GM20431 (cell line): ENCODE results near the gene POLR2A.

Experiments
- in situ Hi-C: fragments of 300-500 bp; cut with MseI, MboI; formaldehyde crosslinking; loops from one replicate; pipeline ENCODE4 v1.15.0; 2020; ENCODE audit warnings: low sequenced_read_pairs; ENCODE audit not compliant: unreplicated experiment

POLR2A gene

GRCh38 chr17:7484067-7484918 is at the start of gene POLR2A:
Gene POLR2A, plus strand, starts transcription at chr17:7484366.
- in situ Hi-C loops, result no loop called here

GRCh38 chr17:7435676-7436555 is 48.2 kb upstream of the POLR2A start:
- in situ Hi-C loops, result no loop called here

GRCh38 chr17:7436556-7437368 is 47.4 kb upstream of the POLR2A start:
- in situ Hi-C loops, result no loop called here

- in situ Hi-C loops, result no loop called here
Observed at GRCh38 chr17:7437369-7437863, 46.8 kb upstream of the POLR2A start.

GRCh38 chr17:7437950-7438614 is 46.1 kb upstream of the POLR2A start:
- in situ Hi-C loops, result no loop called here

- in situ Hi-C loops, result no loop called here
Observed at GRCh38 chr17:7438656-7439460, 45.3 kb upstream of the POLR2A start.

GRCh38 chr17:7439462-7440112 is 44.6 kb upstream of the POLR2A start, which contains the start of gene FGF11:
Gene FGF11, plus strand, starts transcription at chr17:7439512. Its CDS starts 109 bp downstream, at chr17:7439621.
- in situ Hi-C loops, result no loop called here

GRCh38 chr17:7440113-7440833 is 43.9 kb upstream of the POLR2A start:
- in situ Hi-C loops, result no loop called here

GRCh38 chr17:7440834-7441195 is 43.4 kb upstream of the POLR2A start:
- in situ Hi-C loops, result no loop called here

- in situ Hi-C loops, result no loop called here
Observed at GRCh38 chr17:7441266-7441665, 42.9 kb upstream of the POLR2A start.

GRCh38 chr17:7442142-7442541 is 42.0 kb upstream of the POLR2A start:
- in situ Hi-C loops, result no loop called here

- in situ Hi-C loops, result no loop called here
Observed at GRCh38 chr17:7443499-7444485, 40.4 kb upstream of the POLR2A start.

GRCh38 chr17:7444682-7445618 is 39.2 kb upstream of the POLR2A start, which contains the start of gene CHRNB1:
Gene CHRNB1, plus strand, starts transcription at chr17:7445061. Its CDS starts 67 bp downstream, at chr17:7445128.
- in situ Hi-C loops, result no loop called here

GRCh38 chr17:7445619-7445968 is 38.6 kb upstream of the POLR2A start:
- in situ Hi-C loops, result no loop called here

GRCh38 chr17:7448461-7448860 is 35.7 kb upstream of the POLR2A start:
- in situ Hi-C loops, result no loop called here
